OCI-M2 (cell line): ENCODE results near the gene HSD17B3.
"Not testable (repeated sequence)": the region's sequence is repeated elsewhere in the genome, so short reads cannot be mapped to it uniquely, and the experiment has no call there.

Source experiments
- DNase-seq: peaks from one replicate; lab custom pipeline; 2025; ENCODE audit not compliant: unreplicated experiment; lab: John Stamatoyannopoulos, UW

Gene HSD17B3

DNA sequence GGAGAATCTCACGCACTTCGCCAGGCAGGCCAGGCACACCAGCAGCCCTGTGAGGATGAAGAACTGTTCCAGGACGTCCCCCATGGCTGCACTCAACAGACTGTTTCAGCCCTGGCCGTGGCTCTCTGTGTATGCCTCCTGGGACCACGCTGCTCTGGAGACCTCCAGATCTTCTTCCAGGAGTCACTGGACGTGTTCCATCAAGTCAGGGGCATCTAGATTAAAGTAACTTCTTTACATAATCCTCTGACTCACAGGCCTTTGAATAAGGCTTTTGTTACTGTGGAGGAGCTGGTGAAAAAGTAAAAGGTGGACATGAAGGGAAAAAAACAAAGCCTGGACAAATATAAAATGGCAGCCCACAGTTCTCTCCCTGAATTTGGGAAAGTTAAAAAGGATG is at the start of gene HSD17B3:
TSS of gene HSD17B3 (minus strand) at position 156 of the 400 bp plus-strand sequence. CDS start at position 84, 72 bp downstream.
- DNase-seq: no peak

DNA sequence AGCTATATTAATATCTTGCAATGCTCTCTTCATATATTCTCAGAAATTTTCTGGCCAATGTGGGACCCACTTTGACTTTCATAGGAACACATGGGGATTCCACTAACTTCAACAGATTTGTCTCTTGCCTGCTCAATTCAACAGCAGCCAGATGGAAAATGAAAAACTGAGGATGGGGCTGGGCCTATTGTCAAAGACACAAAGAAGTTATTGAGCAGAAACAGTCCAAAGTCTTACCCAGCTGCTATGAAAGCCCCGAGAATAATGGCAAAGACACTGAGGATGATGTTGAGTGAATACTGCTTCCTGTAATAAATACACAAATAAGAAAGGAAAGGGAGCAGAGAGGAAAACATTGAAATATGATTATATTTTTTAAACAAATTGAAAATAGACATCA is 48.9 kb upstream of the HSD17B3 start:
- DNase-seq: no peak

GRCh38 chr9:96348261-96348660 is 46.3 kb upstream of the HSD17B3 start:
- DNase-seq: no peak

DNA sequence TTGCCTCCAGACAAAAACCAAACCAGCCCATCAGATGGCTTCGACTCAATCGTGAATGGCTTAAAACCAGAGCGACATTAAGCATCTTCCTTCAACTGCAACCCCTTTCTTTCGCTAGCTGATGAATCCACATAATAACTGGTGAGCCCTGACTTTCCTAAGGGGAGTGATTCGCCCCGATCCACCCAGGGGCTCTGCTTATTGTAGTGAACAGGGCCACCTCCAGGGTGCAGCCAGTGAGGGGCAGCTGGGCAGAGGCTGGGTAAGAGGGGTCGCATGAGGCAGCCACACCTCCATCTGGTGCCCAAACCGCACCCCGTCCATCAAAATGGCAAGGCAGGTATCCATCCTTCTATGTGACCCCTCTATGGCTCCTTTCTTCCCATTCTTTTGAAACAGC is 43.6 kb upstream of the HSD17B3 start:
- DNase-seq: no peak

DNA sequence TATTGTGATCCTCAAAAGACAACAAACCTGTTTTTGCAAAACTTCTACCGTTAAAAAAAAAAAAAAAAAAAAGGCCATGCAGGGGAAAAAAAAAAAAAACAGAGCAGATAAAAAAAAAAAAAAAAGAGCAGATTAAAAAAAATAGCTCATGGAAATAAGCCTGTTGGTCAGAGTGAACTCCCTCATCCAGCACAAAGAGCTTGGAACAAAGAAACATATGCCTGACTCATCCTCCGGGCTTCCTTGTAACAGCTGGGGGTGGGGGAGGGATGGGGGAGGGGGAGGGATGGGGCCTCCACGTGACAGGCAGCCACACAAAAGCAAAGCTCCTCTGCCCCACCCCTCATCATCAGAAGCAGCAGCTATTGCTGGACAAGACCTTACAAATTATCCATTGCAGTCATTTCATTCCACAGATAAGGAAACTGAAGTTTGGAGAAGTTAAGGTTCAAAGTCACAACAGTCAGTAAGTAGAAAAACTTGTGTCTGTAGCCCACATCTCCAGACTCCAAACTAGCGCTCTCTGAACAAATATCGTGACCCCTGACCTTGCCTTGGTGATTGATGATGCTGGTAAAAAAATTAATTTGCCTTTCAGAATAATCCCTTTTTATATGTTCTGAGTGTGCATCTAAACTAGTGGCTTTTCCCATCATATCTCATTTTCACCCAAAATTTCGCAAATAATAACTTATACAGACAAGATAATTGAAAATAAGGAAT is 42.6 kb upstream of the HSD17B3 start:
- no peak for DNase-seq

DNA sequence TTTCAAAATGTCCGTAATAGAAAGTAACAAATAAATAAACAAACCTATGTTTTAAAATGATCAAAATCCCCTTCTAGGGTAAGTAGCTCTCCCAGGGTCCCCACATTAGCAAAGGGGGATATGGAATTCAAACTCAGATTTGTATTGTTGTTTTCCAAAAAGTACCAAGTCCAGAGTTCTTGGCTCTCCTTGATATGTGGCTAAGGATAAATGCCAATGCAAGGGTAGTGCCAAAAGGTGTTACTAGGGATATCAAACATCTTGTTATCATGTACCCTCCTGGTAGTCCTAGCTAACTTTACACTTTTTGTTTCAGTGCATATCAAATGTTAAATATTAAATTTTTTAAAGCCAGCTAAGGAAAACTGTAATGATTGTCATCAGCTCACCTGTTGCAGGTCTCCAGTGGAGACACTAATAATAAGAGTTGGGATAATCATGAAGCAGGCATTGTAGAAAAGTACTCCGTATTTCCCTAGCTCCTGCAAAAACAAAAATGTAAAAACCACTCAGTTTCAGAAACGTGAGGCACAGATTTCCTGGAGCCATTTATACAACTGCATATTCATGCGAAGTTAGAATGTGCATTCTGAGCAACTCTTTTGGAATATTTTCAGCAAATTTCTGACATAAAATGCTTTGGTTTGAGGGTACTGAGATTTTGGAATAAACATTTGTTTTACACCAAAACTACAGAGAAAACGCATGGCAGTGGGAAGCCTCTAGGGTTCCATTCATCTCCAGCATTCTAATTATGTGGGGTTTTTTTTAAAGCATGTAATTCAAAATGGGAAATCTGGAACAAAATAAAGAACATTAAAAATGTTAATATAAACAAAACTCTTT is 41.8 kb upstream of the HSD17B3 start:
- no peak for DNase-seq

GRCh38 chr9:96342571-96343245 is 40.7 kb upstream of the HSD17B3 start:
- DNase-seq: no peak

- DNase-seq: no peak
Observed at GRCh38 chr9:96340707-96341106, 38.7 kb upstream of the HSD17B3 start.

- no peak for DNase-seq
Observed at GRCh38 chr9:96338299-96338698, 36.3 kb upstream of the HSD17B3 start.

GRCh38 chr9:96333958-96334357 is 32.0 kb upstream of the HSD17B3 start:
- no peak for DNase-seq

DNA sequence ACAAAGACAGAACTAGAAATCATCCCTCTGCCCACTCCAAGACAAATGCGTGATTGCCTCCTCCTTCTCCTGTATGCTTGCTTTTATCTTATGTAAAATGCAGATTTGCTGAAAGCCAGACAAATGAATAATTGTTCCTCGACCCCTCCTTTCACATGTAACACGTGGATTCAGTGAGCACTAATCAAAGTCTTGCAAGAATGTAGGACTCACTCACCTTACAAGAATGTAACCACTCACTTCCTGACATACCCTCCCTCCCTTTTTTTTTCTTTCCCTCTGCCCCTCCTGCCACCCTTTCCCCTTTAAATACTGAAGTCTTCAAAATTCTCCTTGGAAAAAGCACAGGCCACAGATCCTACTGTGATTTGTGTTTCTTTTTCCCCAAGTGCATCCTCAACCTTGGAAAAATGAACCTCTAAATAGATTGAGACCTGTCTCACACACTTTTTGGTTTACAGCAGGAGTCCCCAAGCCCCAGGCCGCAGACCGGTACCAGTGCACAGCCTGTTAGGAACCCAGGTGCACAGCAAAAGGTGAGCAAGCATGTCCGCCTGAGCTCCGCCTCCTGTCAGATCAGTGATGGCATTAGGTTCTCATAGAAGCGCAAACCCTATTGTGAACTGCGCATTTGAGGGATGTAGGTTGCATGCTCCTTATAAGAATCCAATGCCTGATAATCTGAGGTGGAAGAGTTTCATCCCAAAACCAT is 29.4 kb upstream of the HSD17B3 start:
- no peak for DNase-seq

DNA sequence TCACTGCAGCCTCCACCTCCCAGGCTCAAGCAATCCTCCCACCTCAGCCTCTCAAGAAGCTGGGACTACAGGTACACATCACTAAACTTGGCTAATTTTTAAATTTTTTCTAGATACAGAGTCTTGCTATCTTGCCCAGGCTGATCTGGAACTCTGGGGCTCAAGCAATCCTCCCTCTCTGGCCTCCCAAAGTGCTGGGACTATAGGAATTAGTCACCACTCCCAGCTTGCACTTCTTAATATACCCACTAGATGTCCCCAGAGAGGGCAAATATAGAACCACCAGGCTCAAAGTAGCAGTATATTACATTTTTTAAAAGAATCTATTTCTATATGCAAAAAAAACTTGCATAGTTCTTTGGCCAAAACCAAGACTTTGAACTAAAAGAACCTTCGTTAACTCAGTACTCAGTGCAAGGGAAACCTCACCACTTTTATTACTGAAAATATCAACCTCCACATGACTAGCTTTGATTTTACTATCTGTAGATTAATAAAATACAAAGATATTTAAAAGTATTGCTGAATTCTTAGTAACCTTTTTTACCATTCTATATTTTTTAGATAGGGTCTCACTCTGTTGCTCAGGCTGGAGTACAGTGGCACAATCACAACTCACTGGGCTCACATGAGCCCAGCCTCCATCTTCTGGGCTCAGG is 25.8 kb upstream of the HSD17B3 start:
- DNase-seq: peak; percentile 15

- no peak for DNase-seq
Observed at GRCh38 chr9:96323169-96323568, 21.2 kb upstream of the HSD17B3 start.

DNA sequence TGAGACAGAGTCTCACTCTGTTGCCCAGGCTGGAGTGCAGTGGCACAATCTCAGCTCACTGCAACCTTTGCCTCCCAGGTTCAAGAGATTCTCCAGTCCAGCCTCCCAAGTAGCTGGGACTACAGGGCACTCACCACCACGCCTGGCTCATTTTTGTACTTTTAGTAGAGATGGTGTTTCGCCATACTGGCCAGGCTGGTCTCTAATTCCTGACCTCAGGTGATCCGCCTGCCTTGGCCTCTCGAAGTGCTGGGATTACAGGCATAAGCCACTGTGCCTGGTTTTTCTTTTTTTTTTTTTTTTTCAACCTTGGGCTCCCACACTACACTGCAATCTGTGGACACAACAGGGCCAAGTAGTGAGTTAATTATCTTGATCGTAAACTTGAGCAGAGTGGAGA is 20.8 kb upstream of the HSD17B3 start:
- not testable (repeated sequence) for DNase-seq

DNA sequence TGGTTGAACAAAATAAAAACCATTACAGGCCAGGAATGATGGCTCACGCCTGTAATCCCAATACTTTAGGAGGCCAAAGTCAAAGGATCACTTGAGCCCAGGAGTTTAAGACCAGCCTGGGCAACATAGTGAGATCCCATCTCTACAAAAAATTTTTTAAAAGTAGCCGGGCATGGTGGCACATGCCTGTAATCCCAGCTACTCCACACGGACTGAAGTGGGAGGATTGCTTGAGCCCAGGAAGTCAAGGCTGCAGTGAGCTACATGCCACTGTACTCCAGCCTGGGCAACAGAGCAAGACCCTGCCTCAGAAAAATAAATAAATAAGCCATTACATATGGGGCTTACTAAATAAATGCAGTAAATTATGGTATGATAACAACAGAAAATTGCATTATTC is 20.2 kb upstream of the HSD17B3 start:
- DNase-seq: not testable (repeated sequence)

GRCh38 chr9:96321515-96321914 is 19.5 kb upstream of the HSD17B3 start:
- DNase-seq: no peak

DNA sequence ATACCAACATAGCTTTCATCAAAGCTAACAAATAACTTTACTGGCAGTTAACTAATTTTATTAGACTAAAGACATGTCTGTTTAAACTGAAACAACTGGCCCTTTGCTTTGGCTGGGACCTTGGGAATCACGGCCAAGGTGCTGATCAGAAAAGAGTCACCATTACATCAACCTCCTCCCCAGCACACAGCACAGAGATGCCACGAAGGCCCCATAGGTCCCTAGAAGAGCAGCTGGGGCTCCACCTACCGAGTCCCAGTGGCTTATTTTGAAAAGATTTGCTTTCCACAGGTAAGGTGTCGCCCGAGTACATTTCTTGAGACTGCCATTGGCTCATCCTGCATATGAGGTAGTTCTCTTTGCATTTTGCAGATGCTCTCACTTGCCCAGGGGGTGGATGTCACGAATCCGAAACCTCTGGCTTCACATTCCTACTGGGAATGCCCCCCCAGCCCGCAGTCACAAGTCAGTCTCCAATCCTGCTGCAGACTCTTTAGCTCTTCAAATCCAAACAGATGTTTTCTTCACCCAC is 18.8 kb upstream of the HSD17B3 start:
- DNase-seq: no peak

DNA sequence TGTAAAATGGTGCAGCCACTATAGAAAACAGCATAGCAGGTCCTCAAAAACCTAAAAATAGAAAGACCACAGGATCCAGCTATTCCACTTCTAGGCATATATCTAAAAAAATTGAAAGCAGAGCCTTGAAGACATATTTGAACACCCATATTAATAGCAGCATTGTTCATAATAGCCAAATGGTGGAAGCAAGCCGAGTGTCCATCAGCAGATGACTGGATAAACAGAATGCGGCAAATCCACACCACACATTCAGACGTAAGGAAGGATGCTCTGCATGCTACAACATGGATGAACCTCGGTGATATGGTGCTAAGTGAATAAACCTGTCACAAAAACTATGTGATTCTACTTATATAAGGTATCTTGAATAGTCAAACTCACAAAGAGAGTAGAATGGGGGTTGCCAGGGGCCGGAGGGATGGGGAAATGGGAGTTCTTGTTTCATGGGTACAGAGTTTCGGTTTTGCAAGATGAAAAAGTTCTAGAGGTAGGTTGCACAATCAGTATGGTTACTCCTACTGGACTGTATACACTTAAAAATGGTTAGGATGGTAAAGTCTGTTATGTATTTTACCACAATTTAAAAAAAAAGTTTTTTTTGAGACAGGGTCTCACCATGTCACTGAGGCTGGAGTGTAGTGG is 17.1 kb upstream of the HSD17B3 start:
- DNase-seq: no peak

DNA sequence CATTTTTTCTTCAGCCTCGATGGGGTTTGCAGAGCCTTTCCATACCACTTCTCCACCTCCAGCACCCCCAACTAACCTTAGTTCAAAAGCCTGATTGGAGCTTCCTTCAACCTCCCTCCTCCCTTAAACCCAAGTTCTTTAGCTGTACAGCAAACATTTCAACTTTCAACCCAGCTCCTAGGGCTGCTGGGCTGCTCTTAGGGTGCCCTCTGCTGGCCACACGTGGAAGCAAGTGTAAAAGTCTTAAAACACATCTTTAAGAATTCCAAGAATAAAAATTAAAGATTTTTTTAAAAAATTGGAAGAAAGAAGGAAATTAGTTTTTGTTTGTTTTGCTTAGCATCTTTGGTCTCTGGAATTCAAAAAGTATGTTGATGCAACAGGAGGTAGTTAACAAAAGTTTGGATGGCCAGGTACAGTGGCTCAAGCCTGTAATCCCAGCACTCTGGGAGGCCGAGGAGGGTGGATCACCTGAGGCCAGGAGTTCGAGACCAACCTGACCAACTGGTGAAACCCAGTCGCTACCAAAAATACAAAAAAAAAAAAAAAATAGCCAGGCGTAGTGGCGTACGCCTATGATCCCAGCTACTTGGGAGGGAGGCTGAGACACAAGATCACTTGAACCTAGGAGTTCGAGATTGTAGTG is 15.5 kb upstream of the HSD17B3 start:
- DNase-seq: no peak
